GM10248 (cell line): ENCODE measurements around the gene TK2.

Experiments used
- CTCF ChIA-PET: fragments of 300-600 bp; sonication (Branson Sonifier 250); formaldehyde crosslinking; extraction: SDS; loops from one replicate; lab custom pipeline; 2021; ENCODE audit warnings: antibody characterized with exemption; lab: Yijun Ruan, JAX
- POLR2A ChIA-PET: fragments of 350-650 bp; sonication (Branson Sonifier 250); formaldehyde crosslinking; extraction: SDS; loops from one replicate; lab custom pipeline; 2020; ENCODE audit warnings: antibody characterized with exemption; lab: Yijun Ruan, JAX
- DNase-seq: peaks from one replicate; pipeline ENCODE4 v3.0.0; 2012; ENCODE audit errors: extremely low spot score
- CTCF ChIP-seq: IDR thresholded peaks from 2 replicates; pipeline ENCODE4 v1.5.1; 2012; ENCODE audit warnings: mild to moderate bottlenecking, low read depth; ENCODE audit errors: extremely low read depth, missing control alignments, control extremely low read depth

TK2 gene

GRCh38 chr16:66474750-66475199 is 75.1 kb downstream of the TK2 start:
- POLR2A ChIA-PET: interaction anchor here (0.7 kb wide), 1 partner anchor 112 kb away, joined by 4 read pairs; no protein-coding TSS in a partner anchor
- CTCF ChIA-PET: interaction anchor here (0.8 to 5.3 kb wide), 10 partner anchors 8 to 253 kb away, joined by 3 to 42 read pairs (median 4); no protein-coding TSS in a partner anchor
- peak; percentile 80 for DNase-seq
- TF ChIP-seq CTCF: no peak

- CTCF ChIA-PET: interaction anchor here (1.3 to 5.3 kb wide), 6 partner anchors 19 to 254 kb away, joined by 3 to 42 read pairs (median 4); no protein-coding TSS in a partner anchor
- POLR2A ChIA-PET: interaction anchor here (0.7 kb wide), 1 partner anchor 111 kb away, joined by 4 read pairs; no protein-coding TSS in a partner anchor
- TF ChIP-seq CTCF: no peak
- DNase-seq: no peak
Measured at GRCh38 chr16:66473654-66474519, 76.0 kb downstream of the TK2 start.

GRCh38 chr16:66473051-66473571 is 76.8 kb downstream of the TK2 start:
- no peak for TF ChIP-seq CTCF
- DNase-seq: no peak
- CTCF ChIA-PET: interaction anchor here (1.3 to 5.3 kb wide), 4 partner anchors 18 to 255 kb away, joined by 4 to 42 read pairs (median 4); no protein-coding TSS in a partner anchor
- POLR2A ChIA-PET: no interaction called here

- CTCF ChIA-PET: interaction anchor here (1.3 to 1.5 kb wide), 2 partner anchors 11 to 118 kb away, joined by 4 to 5 read pairs; no protein-coding TSS in a partner anchor
- no peak for TF ChIP-seq CTCF
- POLR2A ChIA-PET: no interaction called here
- DNase-seq: no peak
Measured at GRCh38 chr16:66471716-66472393, 78.1 kb downstream of the TK2 start.

GRCh38 chr16:66471264-66471663 is 78.7 kb downstream of the TK2 start:
- POLR2A ChIA-PET: no interaction called here
- CTCF ChIA-PET: interaction anchor here (0.8 to 1.5 kb wide), 3 partner anchors 12 to 397 kb away, joined by 3 to 5 read pairs (median 4); no protein-coding TSS in a partner anchor
- no peak for DNase-seq
- TF ChIP-seq CTCF: no peak

- ChIA-PET CTCF (interaction anchor here (0.8 to 1.5 kb wide), 2 partner anchors 13 to 397 kb away, joined by 3 to 5 read pairs; no protein-coding TSS in a partner anchor), POLR2A (no interaction called here)
Measured at GRCh38 chr16:66470556-66470955, 79.4 kb downstream of the TK2 start.

More at GRCh38 chr16:66470556-66470955, 79.4 kb downstream of the TK2 start:
- no peak for DNase-seq
- no peak for TF ChIP-seq CTCF
